IMR-90 (cell line): Measurements from ENCODE around the gene CIITA. TPM values are rescaled to one million over a fixed set of nuclear protein-coding genes. Genes with fewer than 3 reads are reported as not detected.

Experiments
- ATAC-seq: fragments of 200-7000 bp; cut with Tn5 transposase; 2 replicates; pipeline ENCODE4 v1.9.1; 2020; ENCODE audit warnings: low read depth, mild to moderate bottlenecking, moderate library complexity
- BruUV-seq: library from RNA; stranded (reverse); fragments of 400-500 nt; replicated peaks from 2 replicates; lab custom pipeline; 2021; lab: Mats Ljungman, UMichigan
- CTCF ChIA-PET: fragments of 300-600 bp; formaldehyde crosslinking; extraction: SDS; loops from one replicate; lab custom pipeline; 2021; ENCODE audit warnings: antibody characterized with exemption; lab: Yijun Ruan, JAX
- POLR2A ChIA-PET: fragments of 300-600 bp; sonication (Branson Sonifier 250); formaldehyde crosslinking; loops from one replicate; lab custom pipeline; 2022; ENCODE audit warnings: antibody characterized with exemption; ENCODE audit not compliant: unreplicated experiment; lab: Charles Lee
- DNase-seq: peaks from one replicate; pipeline ENCODE4 v3.0.0; 2013
- H2AFZ ChIP-seq: replicated peaks from 2 replicates; pipeline ENCODE3; 2013; ENCODE audit warnings: low read length, mild to moderate bottlenecking; ENCODE audit not compliant: poor library complexity
- H2AK5ac ChIP-seq: 2 replicates; pipeline ENCODE4 v1.6.1; 2013; ENCODE audit warnings: low read depth, low read length, inconsistent platforms
- H2AK9ac ChIP-seq: replicated peaks from 2 replicates; pipeline ENCODE3; 2013; ENCODE audit warnings: mild to moderate bottlenecking, low read depth, low read length, moderate library complexity; ENCODE audit not compliant: poor library complexity
- H2BK120ac ChIP-seq: 2 replicates; pipeline ENCODE4 v1.6.1; 2013; ENCODE audit warnings: low read depth, low read length, inconsistent platforms
- H2BK15ac ChIP-seq: 3 replicates; pipeline ENCODE4 v1.6.1; 2013; ENCODE audit warnings: low read depth, low read length, inconsistent platforms
- H2BK20ac ChIP-seq: 2 replicates; pipeline ENCODE4 v1.6.1; 2013; ENCODE audit warnings: low read depth, mild to moderate bottlenecking, inconsistent platforms, low read length, moderate library complexity
- H2BK5ac ChIP-seq: 2 replicates; pipeline ENCODE4 v1.6.1; 2013; ENCODE audit warnings: mild to moderate bottlenecking, low read depth, low read length, inconsistent platforms; ENCODE audit not compliant: poor library complexity, severe bottlenecking
- H3K14ac ChIP-seq: replicated peaks from 2 replicates; pipeline ENCODE4 v1.6.1; 2013; ENCODE audit warnings: low read depth, low read length, inconsistent platforms
- H3K18ac ChIP-seq: 2 replicates; pipeline ENCODE4 v1.6.1; 2013; ENCODE audit warnings: low read depth, low read length, control low read depth
- H3K23ac ChIP-seq: 2 replicates; pipeline ENCODE4 v1.6.1; 2013; ENCODE audit warnings: low read depth, low read length, inconsistent platforms
- H3K27ac ChIP-seq: 2 replicates; pipeline ENCODE4 v1.5.1; 2013; ENCODE audit warnings: mild to moderate bottlenecking, control low read depth, low read length; ENCODE audit not compliant: insufficient read depth
- H3K27me3 ChIP-seq: 2 replicates; pipeline ENCODE4 v1.6.1; 2013; ENCODE audit warnings: low read length; ENCODE audit not compliant: control insufficient read depth, insufficient read depth
- H3K36me3 ChIP-seq: 2 replicates; pipeline ENCODE4 v1.6.1; 2013; ENCODE audit warnings: low read length, mixed read lengths; ENCODE audit not compliant: control insufficient read depth, insufficient read depth
- H3K4ac ChIP-seq: 2 replicates; pipeline ENCODE4 v1.6.1; 2013; ENCODE audit warnings: low read depth, low read length, inconsistent platforms
- H3K4me1 ChIP-seq: 2 replicates; pipeline ENCODE4 v1.6.1; 2013; ENCODE audit warnings: low read length, mixed read lengths; ENCODE audit not compliant: control insufficient read depth, insufficient read depth
- H3K4me2 ChIP-seq: 2 replicates; pipeline ENCODE4 v1.6.1; 2013; ENCODE audit warnings: low read depth, mild to moderate bottlenecking, control low read depth, low read length, moderate library complexity
- H3K4me3 ChIP-seq: 2 replicates; pipeline ENCODE4 v1.5.1; 2013; ENCODE audit warnings: low read depth, mild to moderate bottlenecking, control low read depth, low read length, moderate library complexity; ENCODE audit not compliant: insufficient read depth
- H3K56ac ChIP-seq: 2 replicates; pipeline ENCODE4 v1.6.1; 2013; ENCODE audit warnings: low read length, inconsistent platforms; ENCODE audit not compliant: insufficient read depth; ENCODE audit errors: extremely low read depth
- H3K79me1 ChIP-seq, 2 experiments: 2 replicates each; pipeline ENCODE4 v1.6.1; 2013; ENCODE audit warnings: low read length in 2 of 2, inconsistent platforms in 1 of 2, low read depth in 1 of 2
- H3K9ac ChIP-seq: 2 replicates; pipeline ENCODE4 v1.6.1; 2013; ENCODE audit warnings: low read depth, low read length, control low read depth
- H3K9me1 ChIP-seq: 2 replicates; pipeline ENCODE4 v1.6.1; 2013; ENCODE audit warnings: low read length, inconsistent platforms; ENCODE audit not compliant: insufficient read depth
- H3K9me3 ChIP-seq: 2 replicates; pipeline ENCODE4 v1.6.1; 2013; ENCODE audit warnings: low read length; ENCODE audit not compliant: control insufficient read depth, insufficient read depth
- H4K20me1 ChIP-seq: 2 replicates; pipeline ENCODE4 v1.6.1; 2013; ENCODE audit warnings: low read length, inconsistent platforms; ENCODE audit not compliant: insufficient read depth
- H4K5ac ChIP-seq: 2 replicates; pipeline ENCODE4 v1.6.1; 2013; ENCODE audit warnings: mild to moderate bottlenecking, low read depth, low read length, control low read depth
- H4K8ac ChIP-seq, 2 experiments: 2 replicates each; pipeline ENCODE4 v1.6.1; 2013; ENCODE audit warnings: low read depth in 2 of 2, low read length in 2 of 2, control low read depth in 1 of 2, inconsistent platforms in 1 of 2
- H4K91ac ChIP-seq: 2 replicates; pipeline ENCODE4 v1.6.1; 2013; ENCODE audit warnings: low read depth, low read length, inconsistent platforms; ENCODE audit not compliant: insufficient read depth
- CTCF ChIP-seq: conservative IDR thresholded peaks from 2 replicates; pipeline ENCODE4 v1.5.1; 2012; ENCODE audit warnings: mild to moderate bottlenecking, low read depth, low read length, improper control_type of control experiment
- ELK1 ChIP-seq: fragments of 150-350 bp; IDR thresholded peaks from 2 replicates; pipeline ENCODE4 v1.6.1; 2016; ENCODE audit warnings: low read depth, mild to moderate bottlenecking, low read length, moderate library complexity, borderline replicate concordance
- MAFK ChIP-seq: IDR thresholded peaks from 2 replicates; pipeline ENCODE4 v1.6.1; 2012; ENCODE audit warnings: low read depth, low read length, improper control_type of control experiment
- RCOR1 ChIP-seq: IDR thresholded peaks from 2 replicates; pipeline ENCODE4 v1.6.1; 2012; ENCODE audit warnings: mild to moderate bottlenecking, low read length, improper control_type of control experiment; ENCODE audit not compliant: insufficient replicate concordance
- USF2 ChIP-seq: fragments of 150-350 bp; IDR thresholded peaks from 2 replicates; pipeline ENCODE4 v1.6.1; 2017; ENCODE audit warnings: mild to moderate bottlenecking, antibody characterized with exemption, low read length, low read depth
- whole genome bisulfite sequencing, 2 experiments: methylation state at CpG; one replicate each; pipeline versions ENCODE4 v1.1.5 to v1.1.7; 2013; ENCODE audit warnings: missing lambda C conversion rate in 2 of 2; ENCODE audit not compliant: insufficient read length in 1 of 2; ENCODE audit errors: extremely low coverage in 2 of 2; 5-methylcytosine and 5-hydroxymethylcytosine counted together
- dilution Hi-C: fragments of 300-500 bp; cut with HindIII; formaldehyde crosslinking; loops from one replicate; pipeline ENCODE4 v1.14.3; 2018; ENCODE audit warnings: low sequenced_read_pairs; ENCODE audit not compliant: unreplicated experiment
- in situ Hi-C: fragments of 300-500 bp; cut with MboI; formaldehyde crosslinking; loops from 3 replicates; pipeline ENCODE4 v1.14.3; 2019; ENCODE audit warnings: low sequenced_read_pairs, inconsistent platforms, mixed read lengths
- intact Hi-C: fragments of 100-400 bp; cut with micrococcal nuclease; formaldehyde crosslinking; loops from 2 replicates; pipeline ENCODE4 v1.10.0; 2022
- polyA plus RNA-seq, 3 experiments: library from polyadenylated mRNA; depleted of rRNA; stranded (reverse); fragments of >200 nt; gene quantifications; 2 replicates each; pipeline ENCODE4 v1.2.3, GENCODE V29; 2012; ENCODE audit warnings: low replicate concordance in 1 of 3
- total RNA-seq: library from RNA; depleted of rRNA; stranded (reverse); fragments of >200 nt; gene quantifications from 2 replicates; pipeline ENCODE4 v1.2.3, GENCODE V29; 2012

The CIITA gene
- total and polyA plus RNA-seq, 2 of the 4 experiments (the other 2 are of a cell fraction), result 0.10 TPM; not detected in 1

- H2BK15ac ChIP-seq, result no peak overlapping the region
- intact Hi-C loops (no loop called here), dilution Hi-C loops (no loop called here), in situ Hi-C loops (no loop called here)
- ATAC-seq, result no peak
- no peak overlapping the region for H4K5ac ChIP-seq
- H3K27ac ChIP-seq, result no peak overlapping the region
- no peak overlapping the region for H3K4me3 ChIP-seq
- H4K8ac ChIP-seq, result no peak overlapping the region
- no CpG with 5 or more reads among the region's 1 CpG for WGBS, 2 experiments
- no peaks in the 10 kb centered on the region for H3K36me3 ChIP-seq
- H3K56ac ChIP-seq, result no peak overlapping the region
- no peak overlapping the region for H3K14ac ChIP-seq
- no peak overlapping the region for H3K9ac ChIP-seq
- no peak overlapping the region for H3K18ac ChIP-seq
- H3K4me2 ChIP-seq, result no peak overlapping the region
- H2BK120ac ChIP-seq, result no peak overlapping the region
- H3K27me3 ChIP-seq, result no peaks in the 10 kb centered on the region; the same call in none of the 2 replicates
- H3K23ac ChIP-seq, result no peak overlapping the region
- H3K4ac ChIP-seq, result no peak overlapping the region
- no TSS peak for BruUV-seq
- no peak for DNase-seq
- CTCF ChIA-PET, result no interaction called here
- no peak overlapping the region for H2AFZ ChIP-seq
- POLR2A ChIA-PET, result no interaction called here
- no peaks in the 10 kb centered on the region for H3K9me1 ChIP-seq
- H2BK20ac ChIP-seq, result no peak overlapping the region
- H4K20me1 ChIP-seq, result no peaks in the 10 kb centered on the region
- H3K4me1 ChIP-seq, result no peaks in the 10 kb centered on the region
- H3K9me3 ChIP-seq, result no peaks in the 10 kb centered on the region
- H4K91ac ChIP-seq, result no peak overlapping the region
- no peak overlapping the region for H2AK9ac ChIP-seq
- no peak overlapping the region for H2AK5ac ChIP-seq
- no peak for TF ChIP-seq MAFK
- TF ChIP-seq CTCF, result no peak
- TF ChIP-seq ELK1, result no peak
- TF ChIP-seq USF2, result no peak
- no peak for TF ChIP-seq RCOR1
- H3K79me1 ChIP-seq, result no peaks in the 10 kb centered on the region
- no peak overlapping the region for H2BK5ac ChIP-seq
These were observed 18.8 kb upstream of the CIITA start for GRCh38 chr16:10858203-10858602.
